Fibroblast of lung (primary cell): Measurements from ENCODE around the gene TMEM222. TPM values are rescaled to one million over a fixed set of nuclear protein-coding genes. Genes with fewer than 3 reads are reported as not detected.
A peak's percentile ranks its signal among the peaks of the same experiment; 100 is the strongest.

Experiments used
- DNase-seq, 2 donors: peaks; one replicate each; pipeline versions ENCODE4 v3.0.0 to v3.0.0-alpha.2; 2010; ENCODE audit warnings: low read depth in 2 of 2
- H2AFZ ChIP-seq: 2 replicates; pipeline ENCODE4 v1.5.1; 2012; ENCODE audit warnings: low read length, control low read depth, inconsistent platforms
- H3K27ac ChIP-seq: 2 replicates; pipeline ENCODE4 v1.5.1; 2011; ENCODE audit warnings: low read length, control low read depth; ENCODE audit not compliant: insufficient read depth
- H3K27me3 ChIP-seq: 2 replicates; pipeline ENCODE4 v1.5.1; 2011; ENCODE audit warnings: mild to moderate bottlenecking, low read length; ENCODE audit not compliant: control insufficient read depth, insufficient read depth
- H3K36me3 ChIP-seq: 2 replicates; pipeline ENCODE4 v1.5.1; 2011; ENCODE audit warnings: low read length; ENCODE audit not compliant: control insufficient read depth, insufficient read depth
- H3K4me1 ChIP-seq: 2 replicates; pipeline ENCODE4 v1.5.1; 2011; ENCODE audit warnings: low read length; ENCODE audit not compliant: control insufficient read depth, insufficient read depth; ENCODE audit errors: extremely low read depth
- H3K4me2 ChIP-seq: 2 replicates; pipeline ENCODE4 v1.5.1; 2011; ENCODE audit warnings: low read length, control low read depth; ENCODE audit not compliant: insufficient read depth; ENCODE audit errors: extremely low read depth
- H3K4me3 ChIP-seq, 4 experiments: fragments of 200-600 bp in 1 of 4; sonication (generic) in 1 of 4; replicated peaks in 1 of 4; 2 replicates each; pipeline ENCODE4 v1.5.1; 2011 to 2016; ENCODE audit warnings: low read length in 4 of 4, low read depth in 3 of 4, mild to moderate bottlenecking in 3 of 4, control low read depth in 2 of 4, inconsistent platforms in 1 of 4, mixed read lengths in 1 of 4; ENCODE audit not compliant: insufficient read depth in 1 of 4; ENCODE audit errors: control extremely low read depth in 1 of 4
- H3K79me2 ChIP-seq: 2 replicates; pipeline ENCODE4 v1.5.1; 2012; ENCODE audit warnings: mild to moderate bottlenecking, low read length, inconsistent platforms; ENCODE audit not compliant: control insufficient read depth, insufficient read depth
- H3K9ac ChIP-seq: 2 replicates; pipeline ENCODE4 v1.5.1; 2011; ENCODE audit warnings: mild to moderate bottlenecking, low read length, control low read depth; ENCODE audit not compliant: insufficient read depth
- H3K9me3 ChIP-seq: 2 replicates; pipeline ENCODE4 v1.5.1; 2012; ENCODE audit warnings: low read depth, low read length; ENCODE audit not compliant: control insufficient read depth, insufficient read depth
- H4K20me1 ChIP-seq: 2 replicates; pipeline ENCODE4 v1.5.1; 2011; ENCODE audit warnings: low read length; ENCODE audit not compliant: control insufficient read depth, insufficient read depth; ENCODE audit errors: extremely low read depth
- EZH2 ChIP-seq: IDR thresholded peaks from 2 replicates; pipeline ENCODE4 v1.5.1; 2012; ENCODE audit warnings: low read length, control low read depth, mild to moderate bottlenecking; ENCODE audit errors: missing control alignments
- polyA plus RNA-seq, 2 donors: library from polyadenylated mRNA; depleted of rRNA in 1 of 2; stranded (reverse) in 1 of 2; unstranded in 1 of 2; fragments of >200 nt; gene quantifications; 2 replicates each; pipeline ENCODE4 v1.2.1, GENCODE V29; 2011 to 2012; ENCODE audit warnings: missing spikeins in 1 of 2
- total RNA-seq: library from RNA; depleted of rRNA; stranded (reverse); fragments of >200 nt; gene quantifications from 2 replicates; pipeline ENCODE4 v1.2.1, GENCODE V29; 2014
- TF ChIP-seq, protein P1 (sequence below), 2 donors: IDR thresholded peaks in 1 of 2; conservative IDR thresholded peaks in 1 of 2; 1 replicate in 1 of 2; 2 replicates in 1 of 2; pipeline ENCODE4 v1.5.1; 2011 to 2012; ENCODE audit warnings: low read length in 2 of 2, control low read depth in 1 of 2, inconsistent platforms in 1 of 2, low read depth in 1 of 2, mild to moderate bottlenecking in 1 of 2

The TMEM222 gene
- total and polyA plus RNA-seq, 2 donors (not counting 1 experiment from before 2014, with no cell fraction given), result 21.6 to 37.1 TPM

DNA sequence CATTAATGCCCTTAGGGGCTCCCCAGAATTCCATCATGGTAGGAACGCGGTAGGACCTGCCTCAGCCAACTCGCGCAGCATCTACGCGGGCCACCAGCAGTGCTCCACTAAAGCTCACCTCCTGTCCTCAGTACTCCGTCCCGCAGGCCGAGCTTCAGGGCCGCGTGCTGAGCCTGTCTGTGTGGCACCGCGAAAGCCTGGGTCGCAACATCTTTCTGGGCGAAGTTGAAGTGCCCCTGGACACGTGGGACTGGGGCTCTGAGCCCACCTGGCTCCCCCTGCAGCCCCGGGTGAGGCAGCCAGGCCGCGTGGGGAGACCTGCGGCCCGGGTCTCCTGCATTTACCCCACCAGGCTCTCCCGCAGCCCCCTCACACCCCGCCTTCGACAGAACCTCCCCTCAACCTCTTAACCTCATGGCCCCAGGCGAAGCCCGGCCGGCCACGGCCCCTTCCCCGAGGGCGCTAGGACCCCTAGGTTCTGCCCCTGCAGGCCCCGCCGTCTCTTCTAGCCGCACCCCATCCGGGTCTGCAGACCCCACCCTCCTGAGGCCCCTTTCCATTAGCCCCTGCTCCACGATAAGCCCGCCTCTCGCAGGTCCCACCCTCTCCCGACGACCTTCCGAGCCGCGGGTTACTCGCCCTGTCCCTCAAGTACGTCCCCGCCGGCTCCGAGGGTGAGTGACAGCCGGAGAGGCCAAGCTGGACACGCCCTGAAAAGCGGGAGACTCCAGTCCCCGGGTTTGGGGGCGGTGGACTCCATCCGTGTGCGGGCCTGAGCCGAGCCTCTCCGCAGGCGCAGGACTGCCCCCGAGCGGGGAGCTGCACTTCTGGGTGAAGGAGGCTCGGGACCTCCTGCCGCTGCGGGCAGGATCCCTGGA is 28.9 kb downstream of the TMEM222 start:
- H3K27me3 ChIP-seq, result no peaks in the 10 kb centered on the region
- H3K9ac ChIP-seq, result no peak overlapping the region
- H4K20me1 ChIP-seq, result no peaks in the 10 kb centered on the region
- no peaks in the 10 kb centered on the region for H3K9me3 ChIP-seq
- no peaks in the 10 kb centered on the region for H3K4me1 ChIP-seq
- H3K27ac ChIP-seq, result no peak overlapping the region
- H3K79me2 ChIP-seq, result no peaks in the 10 kb centered on the region
- H3K4me2 ChIP-seq, result no peak overlapping the region
- peak; percentile 20 to 31 for DNase-seq
- no peak overlapping the region for H2AFZ ChIP-seq
- H3K4me3 ChIP-seq, result no peak overlapping the region
- TF ChIP-seq, protein P1, sequence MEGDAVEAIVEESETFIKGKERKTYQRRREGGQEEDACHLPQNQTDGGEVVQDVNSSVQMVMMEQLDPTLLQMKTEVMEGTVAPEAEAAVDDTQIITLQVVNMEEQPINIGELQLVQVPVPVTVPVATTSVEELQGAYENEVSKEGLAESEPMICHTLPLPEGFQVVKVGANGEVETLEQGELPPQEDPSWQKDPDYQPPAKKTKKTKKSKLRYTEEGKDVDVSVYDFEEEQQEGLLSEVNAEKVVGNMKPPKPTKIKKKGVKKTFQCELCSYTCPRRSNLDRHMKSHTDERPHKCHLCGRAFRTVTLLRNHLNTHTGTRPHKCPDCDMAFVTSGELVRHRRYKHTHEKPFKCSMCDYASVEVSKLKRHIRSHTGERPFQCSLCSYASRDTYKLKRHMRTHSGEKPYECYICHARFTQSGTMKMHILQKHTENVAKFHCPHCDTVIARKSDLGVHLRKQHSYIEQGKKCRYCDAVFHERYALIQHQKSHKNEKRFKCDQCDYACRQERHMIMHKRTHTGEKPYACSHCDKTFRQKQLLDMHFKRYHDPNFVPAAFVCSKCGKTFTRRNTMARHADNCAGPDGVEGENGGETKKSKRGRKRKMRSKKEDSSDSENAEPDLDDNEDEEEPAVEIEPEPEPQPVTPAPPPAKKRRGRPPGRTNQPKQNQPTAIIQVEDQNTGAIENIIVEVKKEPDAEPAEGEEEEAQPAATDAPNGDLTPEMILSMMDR (conservative IDR thresholded peaks at IDR 0.05 in 1 of 2, IDR thresholded peaks at IDR 0.05 in 1 of 2; ENCODE audit: low read depth in 1 of 2, low read length in 2 of 2), result peak in 1 of 2 donors; percentile 18
- no peak for TF ChIP-seq EZH2
- H3K36me3 ChIP-seq, result peaks cover 3% of the 10 kb centered on the region

DNA sequence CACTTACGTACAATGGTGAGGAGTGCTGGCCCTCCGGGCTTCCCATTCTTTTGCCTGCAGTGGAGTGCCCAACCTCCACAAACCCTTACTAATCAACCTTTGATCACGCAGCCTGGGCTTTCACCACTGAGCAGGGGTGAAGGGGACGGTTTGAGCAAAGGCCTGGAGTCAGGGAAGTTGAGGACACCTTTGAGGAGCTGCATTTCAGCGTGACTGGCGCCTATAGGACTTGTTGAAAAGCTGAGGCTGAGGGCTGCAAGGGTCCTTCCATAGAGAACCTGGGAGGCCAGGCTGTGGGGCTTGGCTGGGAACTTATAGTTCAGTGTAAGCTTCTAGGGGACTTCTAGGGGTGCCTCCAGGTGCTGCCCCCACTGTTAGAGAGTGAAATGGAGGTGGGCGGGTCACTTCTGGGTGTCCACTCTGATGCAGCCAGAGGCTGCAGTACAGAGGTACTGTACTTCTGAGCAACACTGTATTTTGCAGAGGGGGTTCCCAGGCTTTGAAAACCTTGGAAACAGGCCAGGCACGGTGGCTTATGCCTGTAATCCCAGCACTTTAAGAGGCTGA is 29.7 kb downstream of the TMEM222 start:
- Histone ChIP-seq H3K9ac (no peak overlapping the region), H3K27me3 (no peaks in the 10 kb centered on the region), H3K79me2 (no peaks in the 10 kb centered on the region), H3K4me1 (no peaks in the 10 kb centered on the region), H3K36me3 (peaks cover 11% of the 10 kb centered on the region), H3K9me3 (no peaks in the 10 kb centered on the region), H3K27ac (no peak overlapping the region), H3K4me2 (no peak overlapping the region), H4K20me1 (no peaks in the 10 kb centered on the region), H2AFZ (no peak overlapping the region), H3K4me3 (no peak overlapping the region)
- TF ChIP-seq EZH2, result no peak
- TF ChIP-seq, protein P1 (conservative IDR thresholded peaks at IDR 0.05 in 1 of 2, IDR thresholded peaks at IDR 0.05 in 1 of 2; ENCODE audit: low read depth in 1 of 2, low read length in 2 of 2), result no peak
- no peak for DNase-seq

DNA sequence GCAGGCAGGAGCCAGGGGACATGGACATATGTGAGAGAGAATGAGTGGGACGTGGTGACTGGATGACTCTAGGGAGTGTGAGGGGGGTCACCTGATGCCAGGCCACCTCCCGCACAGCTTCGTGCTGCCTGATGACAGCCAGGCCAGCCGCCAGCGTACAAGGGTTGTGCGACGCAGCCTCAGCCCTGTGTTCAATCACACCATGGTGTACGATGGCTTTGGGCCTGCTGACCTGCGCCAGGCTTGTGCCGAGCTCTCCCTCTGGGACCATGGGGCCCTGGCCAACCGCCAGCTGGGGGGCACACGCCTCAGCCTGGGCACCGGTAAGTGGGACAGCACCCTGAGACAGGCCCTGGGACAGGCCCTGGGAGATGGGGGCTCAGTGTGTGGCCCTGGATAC is 31.2 kb downstream of the TMEM222 start:
- Histone ChIP-seq H2AFZ (no peak overlapping the region), H3K4me3 (no peak overlapping the region), H3K9me3 (no peaks in the 10 kb centered on the region), H3K9ac (no peak overlapping the region), H3K27ac (no peak overlapping the region), H3K79me2 (no peaks in the 10 kb centered on the region), H3K27me3 (no peaks in the 10 kb centered on the region), H3K4me1 (no peaks in the 10 kb centered on the region), H3K36me3 (peaks cover 18% of the 10 kb centered on the region), H3K4me2 (no peak overlapping the region), H4K20me1 (no peaks in the 10 kb centered on the region)
- no peak for DNase-seq
- TF ChIP-seq, protein P1 (conservative IDR thresholded peaks at IDR 0.05 in 1 of 2, IDR thresholded peaks at IDR 0.05 in 1 of 2; ENCODE audit: low read depth in 1 of 2, low read length in 2 of 2), result no peak
- TF ChIP-seq EZH2, result no peak
